Neural crest cell (in vitro differentiated cells): Measurements from ENCODE around the gene MFSD6L. TPM values are rescaled to one million over a fixed set of nuclear protein-coding genes. Genes with fewer than 3 reads are reported as not detected.

ENCODE experiments used
- DNase-seq: peaks from one replicate; pipeline ENCODE4 v3.0.0; 2021; ENCODE audit warnings: low read depth, mixed read lengths, low spot score
- H3K27ac Mint-ChIP-seq: one replicate; pipeline ENCODE4 v1.8.0; 2021; ENCODE audit warnings: mild to moderate bottlenecking, mixed read lengths; ENCODE audit not compliant: unreplicated experiment
- H3K27me3 Mint-ChIP-seq: 2 replicates; pipeline ENCODE4 v1.8.0; 2021; ENCODE audit warnings: low read depth, mild to moderate bottlenecking, mixed read lengths
- H3K36me3 Mint-ChIP-seq: 2 replicates; pipeline ENCODE4 v1.8.0; 2021; ENCODE audit warnings: low read depth, mild to moderate bottlenecking, mixed read lengths
- H3K4me1 Mint-ChIP-seq: 2 replicates; pipeline ENCODE4 v1.8.0; 2021; ENCODE audit warnings: mixed read lengths
- H3K4me3 Mint-ChIP-seq: one replicate; pipeline ENCODE4 v1.8.0; 2021; ENCODE audit warnings: mild to moderate bottlenecking, mixed read lengths
- H3K9me3 Mint-ChIP-seq: 2 replicates; pipeline ENCODE4 v1.8.0; 2021; ENCODE audit warnings: mixed read lengths
- CTCF ChIP-seq: fragments of 200-600 bp; sonication (generic); conservative IDR thresholded peaks from 2 replicates; pipeline ENCODE4 v1.5.0; 2021; ENCODE audit warnings: antibody characterized with exemption, mild to moderate bottlenecking
- total RNA-seq: library from RNA; stranded (reverse); gene quantifications from 2 replicates; pipeline ENCODE4 v1.2.1, GENCODE V29; 2021

MFSD6L gene
- total RNA-seq, 1 donor from 2014 or later = not detected

GRCh38 chr17:8755590-8756255, 43.4 kb downstream of the MFSD6L start:
- no peaks in the 10 kb centered on the region for H3K36me3 Mint-ChIP-seq
- no peak for TF ChIP-seq CTCF
- no peaks in the 10 kb centered on the region for H3K9me3 Mint-ChIP-seq
- no peak overlapping the region for H3K4me3 Mint-ChIP-seq
- peaks cover 4% of the 10 kb centered on the region for H3K27me3 Mint-ChIP-seq
- no peak overlapping the region for H3K27ac Mint-ChIP-seq
- DNase-seq = no peak
- no peaks in the 10 kb centered on the region for H3K4me1 Mint-ChIP-seq

GRCh38 chr17:8754890-8755289, 44.3 kb downstream of the MFSD6L start:
- Mint-ChIP-seq H3K4me1 (no peaks in the 10 kb centered on the region), H3K27ac (peak overlapping the region; percentile 76), H3K36me3 (no peaks in the 10 kb centered on the region), H3K4me3 (no peak overlapping the region), H3K27me3 (peaks cover 4% of the 10 kb centered on the region), H3K9me3 (no peaks in the 10 kb centered on the region)
- TF ChIP-seq CTCF = no peak
- DNase-seq = no peak

- no peaks in the 10 kb centered on the region for H3K36me3 Mint-ChIP-seq
- H3K9me3 Mint-ChIP-seq = no peaks in the 10 kb centered on the region
- peak; percentile 59 for TF ChIP-seq CTCF
- no peaks in the 10 kb centered on the region for H3K4me1 Mint-ChIP-seq
- no peak for DNase-seq
- peaks cover 4% of the 10 kb centered on the region for H3K27me3 Mint-ChIP-seq
- no peak overlapping the region for H3K27ac Mint-ChIP-seq
- no peak overlapping the region for H3K4me3 Mint-ChIP-seq
Observed at GRCh38 chr17:8753976-8754440, 45.2 kb downstream of the MFSD6L start.

GRCh38 chr17:8753136-8753975, 45.8 kb downstream of the MFSD6L start:
- Mint-ChIP-seq H3K4me1 (no peaks in the 10 kb centered on the region), H3K4me3 (no peak overlapping the region), H3K9me3 (no peaks in the 10 kb centered on the region), H3K27me3 (peaks cover 8% of the 10 kb centered on the region), H3K27ac (no peak overlapping the region), H3K36me3 (no peaks in the 10 kb centered on the region)
- no peak for DNase-seq
- TF ChIP-seq CTCF = no peak

- Mint-ChIP-seq H3K36me3 (no peaks in the 10 kb centered on the region), H3K27ac (no peak overlapping the region), H3K4me3 (no peak overlapping the region), H3K9me3 (no peaks in the 10 kb centered on the region), H3K4me1 (peaks cover 7% of the 10 kb centered on the region), H3K27me3 (peaks cover 16% of the 10 kb centered on the region)
- TF ChIP-seq CTCF = no peak
- DNase-seq = no peak
Observed at GRCh38 chr17:8749616-8750015, 49.5 kb downstream of the MFSD6L start.
